HepG2 (cell line): ENCODE data around the gene LASP1. TPM values are rescaled to one million over a fixed set of nuclear protein-coding genes. Genes with fewer than 3 reads are reported as not detected.

Experiments used
- ATAC-seq: fragments of 200-7000 bp; cut with Tn5 transposase; 3 replicates; pipeline ENCODE4 v1.9.1; 2020; ENCODE audit warnings: mild to moderate bottlenecking, moderate library complexity
- BruUV-seq: library from RNA; stranded (reverse); fragments of 400-500 nt; replicated peaks from 2 replicates; lab custom pipeline; 2021; lab: Mats Ljungman, UMichigan
- CTCF ChIA-PET: fragments of 300-600 bp; formaldehyde crosslinking; extraction: SDS; loops from one replicate; lab custom pipeline; 2021; ENCODE audit warnings: low total read pairs, inconsistent platforms, low intra/inter-chr PET ratio; lab: Yijun Ruan, JAX
- POLR2A ChIA-PET: fragments of 350-600 bp; sonication (Branson Sonifier 250); formaldehyde crosslinking; loops from one replicate; lab custom pipeline; 2020; ENCODE audit warnings: antibody characterized with exemption, inconsistent platforms; lab: Yijun Ruan, JAX
- DNase-seq: peaks from one replicate; pipeline ENCODE4 v3.0.0-alpha.2; 2015; ENCODE audit warnings: low spot score
- FAIRE-seq: peaks from 3 replicates; lab custom pipeline; 2011; peaks lifted over from hg19 to GRCh38; lab: Jason Lieb, UNC
- H2AFZ ChIP-seq: one replicate; pipeline ENCODE4 v1.6.1; 2011; ENCODE audit warnings: low read length, inconsistent platforms
- H3K27ac ChIP-seq: fragments of 300-600 bp; 3 replicates; pipeline ENCODE4 v1.8.0; 2011; ENCODE audit warnings: mixed run types, mild to moderate bottlenecking, mixed read lengths, low read length, inconsistent platforms; ENCODE audit not compliant: insufficient read depth; ENCODE audit errors: extremely low read length
- H3K27me3 ChIP-seq, 2 experiments: fragments of 200-600 bp in 1 of 2; 2 replicates in 1 of 2; 3 replicates in 1 of 2; pipeline versions ENCODE4 v1.6.0 to v1.8.0; 2011; ENCODE audit warnings: low read length in 2 of 2, mild to moderate bottlenecking in 2 of 2, moderate library complexity in 2 of 2, inconsistent platforms in 1 of 2; ENCODE audit not compliant: insufficient read depth in 2 of 2, control insufficient read depth in 1 of 2
- H3K36me3 ChIP-seq, 2 experiments: fragments of 200-600 bp in 1 of 2; replicated peaks in 1 of 2; 2 replicates in 1 of 2; 3 replicates in 1 of 2; pipeline versions ENCODE4 v1.5.1 to v1.8.0; 2011; ENCODE audit warnings: low read length in 2 of 2, inconsistent platforms in 1 of 2; ENCODE audit not compliant: insufficient read depth in 2 of 2, control insufficient read depth in 1 of 2
- H3K4me1 ChIP-seq: 2 replicates; pipeline ENCODE4 v1.5.1; 2012; ENCODE audit warnings: low read length, inconsistent platforms; ENCODE audit not compliant: insufficient read depth
- H3K4me2 ChIP-seq: 2 replicates; pipeline ENCODE4 v1.6.0; 2011; ENCODE audit warnings: low read depth, low read length, inconsistent platforms
- H3K4me3 ChIP-seq, 3 experiments: fragments of 200-600 bp in 1 of 3; sonication (generic), shearing (Covaris generic) in 1 of 3; replicated peaks in 1 of 3; 2 replicates each; pipeline ENCODE4 v1.5.1; 2011 to 2016; ENCODE audit warnings: low read length in 3 of 3, inconsistent platforms in 2 of 3, low read depth in 2 of 3, mild to moderate bottlenecking in 2 of 3, control low read depth in 1 of 3, mixed read lengths in 1 of 3; ENCODE audit not compliant: insufficient read depth in 1 of 3
- H3K79me2 ChIP-seq: one replicate; pipeline ENCODE4 v1.6.1; 2011; ENCODE audit warnings: low read length, inconsistent platforms; ENCODE audit not compliant: insufficient read depth
- H3K9ac ChIP-seq: 2 replicates; pipeline ENCODE4 v1.6.0; 2011; ENCODE audit warnings: mild to moderate bottlenecking, low read depth, low read length, inconsistent platforms; ENCODE audit not compliant: insufficient read depth
- H3K9me3 ChIP-seq: 2 replicates; pipeline ENCODE4 v1.5.1; 2012; ENCODE audit warnings: mild to moderate bottlenecking, low read length
- H4K20me1 ChIP-seq: 2 replicates; pipeline ENCODE4 v1.6.0; 2011; ENCODE audit warnings: inconsistent platforms, mild to moderate bottlenecking, low read length, moderate library complexity; ENCODE audit not compliant: insufficient read depth
- AGO2 ChIP-seq: fragments of 200-400 bp; formaldehyde crosslinking; optimal IDR thresholded peaks from 2 replicates; pipeline ENCODE3; 2017; ENCODE audit warnings: mild to moderate bottlenecking, low read depth, low read length, moderate library complexity
- GPN1 ChIP-seq: sonication (generic); formaldehyde crosslinking; IDR thresholded peaks from 2 replicates; pipeline ENCODE4 v1.5.1; 2020; ENCODE audit warnings: missing genetic modification reagents, borderline replicate concordance
- NRL ChIP-seq: sonication (generic); formaldehyde crosslinking; IDR thresholded peaks from 2 replicates; pipeline ENCODE4 v1.5.0; 2020; ENCODE audit warnings: missing genetic modification reagents, mild to moderate bottlenecking, moderate library complexity, borderline replicate concordance
- SMAD1 ChIP-seq: sonication (generic); formaldehyde crosslinking; IDR thresholded peaks from 2 replicates; pipeline ENCODE4 v1.4.0; 2020; ENCODE audit warnings: missing genetic modification reagents, low read depth, mild to moderate bottlenecking, borderline replicate concordance
- ZBTB38 ChIP-seq: sonication (generic); formaldehyde crosslinking; IDR thresholded peaks from 2 replicates; pipeline ENCODE4 v1.5.1; 2020; ENCODE audit warnings: mild to moderate bottlenecking, missing genetic modification reagents
- ZNF446 ChIP-seq: sonication (generic); formaldehyde crosslinking; IDR thresholded peaks from 2 replicates; pipeline ENCODE4 v1.5.0; 2020; ENCODE audit warnings: mild to moderate bottlenecking, missing genetic modification reagents
- ZNF484 ChIP-seq: sonication (generic); formaldehyde crosslinking; IDR thresholded peaks from 2 replicates; pipeline ENCODE4 v1.5.1; 2020; ENCODE audit warnings: mild to moderate bottlenecking, low read depth, missing genetic modification reagents, borderline replicate concordance
- ZNF7 ChIP-seq: IDR thresholded peaks from 2 replicates; pipeline ENCODE4 v1.6.1; 2016; ENCODE audit warnings: missing biosample characterization, missing genetic modification reagents
- ZNF768 ChIP-seq: sonication (generic); formaldehyde crosslinking; IDR thresholded peaks from 2 replicates; pipeline ENCODE4 v1.4.0; 2020; ENCODE audit warnings: missing genetic modification reagents
- ZNF790 ChIP-seq: sonication (generic); formaldehyde crosslinking; IDR thresholded peaks from 2 replicates; pipeline ENCODE4 v1.8.0; 2022; ENCODE audit warnings: missing genetic modification reagents, mild to moderate bottlenecking, borderline replicate concordance
- WGBS: methylation state at CpG from one replicate; pipeline ENCODE4 v1.1.6; 2017; ENCODE audit warnings: low lambda C conversion rate; 5-methylcytosine and 5-hydroxymethylcytosine counted together
- in situ Hi-C: cut with HindIII; loops from 2 replicates; pipeline ENCODE4 v1.10.0; 2017; ENCODE audit warnings: low pct_unique_long_range_greater_than_20kb; ENCODE audit not compliant: extremely low pct_ligation_motif_present
- intact Hi-C: fragments of 100-400 bp; cut with micrococcal nuclease; formaldehyde crosslinking; loops from one replicate; pipeline ENCODE4 v1.10.0; 2022; ENCODE audit not compliant: unreplicated experiment
- polyA plus RNA-seq, 8 experiments: library from polyadenylated mRNA; depleted of rRNA in 3 of 8; stranded (reverse) in 7 of 8; unstranded in 1 of 8; fragments of >200 nt; fragmentation: Illumina TruSeq in 4 of 8; extraction: Trizol in 4 of 8; gene quantifications; 2 replicates each; pipeline versions ENCODE4 v1.2.1 to v1.2.3, GENCODE V29; 2011 to 2016; ENCODE audit warnings: low read depth in 4 of 8, missing spikeins in 1 of 8, mixed read lengths in 1 of 8; ENCODE audit not compliant: insufficient read depth in 1 of 8
- total RNA-seq, 5 experiments: library from RNA; depleted of rRNA; stranded (reverse); fragments of >200 nt; fragmentation: Illumina TruSeq; extraction: Trizol; gene quantifications; 2 replicates each; pipeline ENCODE4 v1.2.3, GENCODE V29; 2016; ENCODE audit warnings: low read depth in 1 of 5
- TF ChIP-seq, protein P1 (sequence below): sonication (generic); formaldehyde crosslinking; IDR thresholded peaks from 2 replicates; pipeline ENCODE4 v1.4.0; 2020; ENCODE audit warnings: missing genetic modification reagents
- TF ChIP-seq, protein P2 (sequence below): sonication (generic); formaldehyde crosslinking; IDR thresholded peaks from 2 replicates; pipeline ENCODE4 v1.5.0; 2020; ENCODE audit warnings: mild to moderate bottlenecking, missing genetic modification reagents, moderate library complexity

LASP1 gene
- total and polyA plus RNA-seq, 2 of the 13 experiments (the other 11 are each of a cell fraction or from before 2014, with no cell fraction given), result 70.1 to 97.0 TPM

DNA sequence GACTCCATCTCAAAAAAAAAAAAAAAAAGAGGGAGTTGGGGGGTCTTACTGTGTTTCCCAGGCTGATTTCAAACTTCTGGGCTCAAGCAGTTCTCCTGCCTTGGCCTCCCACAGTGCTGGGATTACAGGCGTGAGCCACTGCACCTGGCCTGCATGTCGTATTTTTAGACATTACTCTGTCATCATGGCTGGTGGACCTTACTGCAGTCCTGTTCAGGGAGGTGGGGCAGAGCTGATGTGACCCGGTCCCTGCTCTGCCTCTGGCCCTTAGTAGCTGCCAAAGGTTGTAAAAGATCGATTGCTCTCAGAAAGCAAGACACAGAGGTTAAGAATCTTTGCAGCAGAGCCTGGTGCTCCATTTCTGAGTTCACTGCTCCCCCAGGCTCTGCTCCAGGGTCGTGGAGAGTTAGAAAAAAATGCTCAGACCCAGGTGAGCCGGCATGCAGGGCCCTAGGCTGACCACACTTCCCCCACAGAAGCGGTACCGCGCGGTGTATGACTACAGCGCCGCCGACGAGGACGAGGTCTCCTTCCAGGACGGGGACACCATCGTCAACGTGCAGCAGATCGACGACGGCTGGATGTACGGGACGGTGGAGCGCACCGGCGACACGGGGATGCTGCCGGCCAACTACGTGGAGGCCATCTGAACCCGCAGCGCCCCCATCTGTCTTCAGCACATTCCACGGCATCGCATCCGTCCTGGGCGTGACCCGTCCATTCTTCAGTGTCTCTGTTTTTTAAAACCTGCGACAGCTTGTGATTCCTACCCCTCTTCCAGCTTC is 48.5 kb downstream of the LASP1 start:
- CTCF ChIA-PET, result no interaction called here
- ATAC-seq, result no peak
- no peaks in the 10 kb centered on the region for H3K27me3 ChIP-seq
- no peaks in the 10 kb centered on the region for H3K79me2 ChIP-seq
- H3K4me2 ChIP-seq, result no peak overlapping the region
- H3K4me1 ChIP-seq, result peaks cover 48% of the 10 kb centered on the region
- in situ Hi-C loops, result no loop called here
- TF ChIP-seq ZNF7 (CRISPR knock-in tag) (no peak), GPN1 (no peak), ZNF446 (CRISPR knock-in tag) (no peak), NRL (CRISPR knock-in tag) (no peak), ZNF484 (CRISPR knock-in tag) (no peak), ZNF790 (CRISPR knock-in tag) (no peak), ZNF768 (peak; percentile 18; the same call in 1 of the 2 replicates), AGO2 (peak; percentile 65), SMAD1 (CRISPR knock-in tag) (no peak), ZBTB38 (CRISPR knock-in tag) (peak; percentile 64)
- TF ChIP-seq, protein P1, sequence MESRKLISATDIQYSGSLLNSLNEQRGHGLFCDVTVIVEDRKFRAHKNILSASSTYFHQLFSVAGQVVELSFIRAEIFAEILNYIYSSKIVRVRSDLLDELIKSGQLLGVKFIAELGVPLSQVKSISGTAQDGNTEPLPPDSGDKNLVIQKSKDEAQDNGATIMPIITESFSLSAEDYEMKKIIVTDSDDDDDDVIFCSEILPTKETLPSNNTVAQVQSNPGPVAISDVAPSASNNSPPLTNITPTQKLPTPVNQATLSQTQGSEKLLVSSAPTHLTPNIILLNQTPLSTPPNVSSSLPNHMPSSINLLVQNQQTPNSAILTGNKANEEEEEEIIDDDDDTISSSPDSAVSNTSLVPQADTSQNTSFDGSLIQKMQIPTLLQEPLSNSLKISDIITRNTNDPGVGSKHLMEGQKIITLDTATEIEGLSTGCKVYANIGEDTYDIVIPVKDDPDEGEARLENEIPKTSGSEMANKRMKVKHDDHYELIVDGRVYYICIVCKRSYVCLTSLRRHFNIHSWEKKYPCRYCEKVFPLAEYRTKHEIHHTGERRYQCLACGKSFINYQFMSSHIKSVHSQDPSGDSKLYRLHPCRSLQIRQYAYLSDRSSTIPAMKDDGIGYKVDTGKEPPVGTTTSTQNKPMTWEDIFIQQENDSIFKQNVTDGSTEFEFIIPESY, result peak; percentile 65; the same call in 1 of the 2 replicates
- TF ChIP-seq, protein P2, sequence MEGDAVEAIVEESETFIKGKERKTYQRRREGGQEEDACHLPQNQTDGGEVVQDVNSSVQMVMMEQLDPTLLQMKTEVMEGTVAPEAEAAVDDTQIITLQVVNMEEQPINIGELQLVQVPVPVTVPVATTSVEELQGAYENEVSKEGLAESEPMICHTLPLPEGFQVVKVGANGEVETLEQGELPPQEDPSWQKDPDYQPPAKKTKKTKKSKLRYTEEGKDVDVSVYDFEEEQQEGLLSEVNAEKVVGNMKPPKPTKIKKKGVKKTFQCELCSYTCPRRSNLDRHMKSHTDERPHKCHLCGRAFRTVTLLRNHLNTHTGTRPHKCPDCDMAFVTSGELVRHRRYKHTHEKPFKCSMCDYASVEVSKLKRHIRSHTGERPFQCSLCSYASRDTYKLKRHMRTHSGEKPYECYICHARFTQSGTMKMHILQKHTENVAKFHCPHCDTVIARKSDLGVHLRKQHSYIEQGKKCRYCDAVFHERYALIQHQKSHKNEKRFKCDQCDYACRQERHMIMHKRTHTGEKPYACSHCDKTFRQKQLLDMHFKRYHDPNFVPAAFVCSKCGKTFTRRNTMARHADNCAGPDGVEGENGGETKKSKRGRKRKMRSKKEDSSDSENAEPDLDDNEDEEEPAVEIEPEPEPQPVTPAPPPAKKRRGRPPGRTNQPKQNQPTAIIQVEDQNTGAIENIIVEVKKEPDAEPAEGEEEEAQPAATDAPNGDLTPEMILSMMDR (CRISPR knock-in tag), result peak; percentile 27
- TF ChIP-seq, all 625 proteins: peak for 5
- intact Hi-C loops, result loop anchor here (5.0 to 10.0 kb wide), 2 partner anchors 46 to 236 kb away; partner anchors contain the start of genes LASP1 and PLXDC1
- no peak overlapping the region for H3K27ac ChIP-seq
- BruUV-seq, result no TSS peak
- POLR2A ChIA-PET, result interaction anchor here (5.4 kb wide), 1 partner anchor 48 kb away, joined by 112 read pairs; the partner anchor contains the start of gene LASP1
- DNase-seq (no peak), FAIRE-seq (no peak)
- no peak overlapping the region for H2AFZ ChIP-seq
- H3K4me3 ChIP-seq, result no peak overlapping the region
- no peaks in the 10 kb centered on the region; the same call in 1 of the 2 replicates for H4K20me1 ChIP-seq
- peaks cover 28 to 55% of the 10 kb centered on the region in 2 experiments for H3K36me3 ChIP-seq
- no peak overlapping the region for H3K9ac ChIP-seq
- WGBS, result 93% methylated on average over 37 of the region's 37 CpGs
- H3K9me3 ChIP-seq, result no peaks in the 10 kb centered on the region
